HG03558 (cell line): ENCODE measurements around the gene PSMD13.

Source experiments
- ATAC-seq: cut with Tn5 transposase; IDR thresholded peaks from one replicate; pipeline ENCODE4 v1.9.1; 2021; ENCODE audit warnings: moderate number of reproducible peaks; ENCODE audit not compliant: unreplicated experiment; ENCODE audit errors: extremely low read depth

Gene PSMD13

GRCh38 chr11:203945-204586 is 32.7 kb upstream of the PSMD13 start:
- no peak for ATAC-seq

GRCh38 chr11:204587-205109 is 32.1 kb upstream of the PSMD13 start:
- ATAC-seq: no peak

- ATAC-seq: no peak
Measured at GRCh38 chr11:205221-206001, 31.4 kb upstream of the PSMD13 start.

- ATAC-seq: no peak
Measured at GRCh38 chr11:206002-206384, 30.8 kb upstream of the PSMD13 start.

- no peak for ATAC-seq
Measured at GRCh38 chr11:206526-207207, 30.1 kb upstream of the PSMD13 start.

GRCh38 chr11:207208-207862 is 29.4 kb upstream of the PSMD13 start, which contains the start of the genes BET1L and RIC8A:
BET1L (minus strand) TSS chr11:207399; CDS start chr11:207321, 78 bp downstream.
RIC8A (plus strand) TSS chr11:207708; CDS start chr11:208855, 1,147 bp downstream.
- ATAC-seq: peak; percentile 47

GRCh38 chr11:207863-208180 is 29.0 kb upstream of the PSMD13 start:
- ATAC-seq: no peak

- no peak for ATAC-seq
Measured at GRCh38 chr11:208181-208916, 28.4 kb upstream of the PSMD13 start.

- ATAC-seq: no peak
Measured at GRCh38 chr11:208917-209260, 27.9 kb upstream of the PSMD13 start.

- no peak for ATAC-seq
Measured at GRCh38 chr11:209275-210121, 27.3 kb upstream of the PSMD13 start.

- ATAC-seq: no peak
Measured at GRCh38 chr11:210122-210802, 26.5 kb upstream of the PSMD13 start.

- ATAC-seq: no peak
Measured at GRCh38 chr11:210803-211180, 26.0 kb upstream of the PSMD13 start.

- ATAC-seq: no peak
Measured at GRCh38 chr11:211295-211694, 25.5 kb upstream of the PSMD13 start.

GRCh38 chr11:211741-212140 is 25.0 kb upstream of the PSMD13 start:
- ATAC-seq: no peak

- no peak for ATAC-seq
Measured at GRCh38 chr11:212150-213100, 24.4 kb upstream of the PSMD13 start.

GRCh38 chr11:213111-213510 is 23.7 kb upstream of the PSMD13 start:
- no peak for ATAC-seq

GRCh38 chr11:214083-214482 is 22.7 kb upstream of the PSMD13 start:
- no peak for ATAC-seq
